Mucosa of stomach (tissue), 1 donor: Measurements from ENCODE around the gene RAB6A.
A peak's percentile ranks its signal among the peaks of the same experiment; 100 is the strongest.

Experiments
- H3K27me3 ChIP-seq: one replicate; pipeline ENCODE4 v1.7.0; 2013; ENCODE audit warnings: mild to moderate bottlenecking, low read length; ENCODE audit not compliant: control insufficient read depth, insufficient read depth
- H3K36me3 ChIP-seq: one replicate; pipeline ENCODE4 v1.7.0; 2013; ENCODE audit warnings: low read length; ENCODE audit not compliant: control insufficient read depth, insufficient read depth
- H3K4me1 ChIP-seq: one replicate; pipeline ENCODE4 v1.7.0; 2013; ENCODE audit warnings: mild to moderate bottlenecking, low read length; ENCODE audit not compliant: control insufficient read depth, insufficient read depth
- H3K4me3 ChIP-seq: one replicate; pipeline ENCODE4 v1.7.0; 2013; ENCODE audit warnings: low read length
- H3K9ac ChIP-seq: one replicate; pipeline ENCODE4 v1.7.0; 2013; ENCODE audit warnings: mild to moderate bottlenecking, low read length, moderate library complexity
- H3K9me3 ChIP-seq: one replicate; pipeline ENCODE4 v1.7.0; 2013; ENCODE audit warnings: mild to moderate bottlenecking, low read length, moderate library complexity; ENCODE audit not compliant: control insufficient read depth
- donor health status: Pancreatic carcinoma.

RAB6A gene

GRCh38 chr11:73648571-73649046 lies 112.3 kb downstream of the RAB6A start:
- Histone ChIP-seq H3K27me3 (peaks cover 9% of the 10 kb centered on the region), H3K9ac (no peak overlapping the region), H3K4me3 (no peak overlapping the region), H3K9me3 (no peaks in the 10 kb centered on the region), H3K36me3 (no peaks in the 10 kb centered on the region), H3K4me1 (peaks cover 28% of the 10 kb centered on the region)

GRCh38 chr11:73648121-73648520 lies 112.8 kb downstream of the RAB6A start:
- peak overlapping the region; percentile 47 for H3K4me3 ChIP-seq
- H3K9me3 ChIP-seq: no peaks in the 10 kb centered on the region
- H3K27me3 ChIP-seq: peaks cover 9% of the 10 kb centered on the region
- H3K9ac ChIP-seq: no peak overlapping the region
- H3K36me3 ChIP-seq: no peaks in the 10 kb centered on the region
- peaks cover 26% of the 10 kb centered on the region for H3K4me1 ChIP-seq

- Histone ChIP-seq H3K36me3 (no peaks in the 10 kb centered on the region), H3K9me3 (no peaks in the 10 kb centered on the region), H3K4me1 (peaks cover 21% of the 10 kb centered on the region), H3K4me3 (peak overlapping the region; percentile 47), H3K9ac (no peak overlapping the region), H3K27me3 (peaks cover 9% of the 10 kb centered on the region)
Observed at GRCh38 chr11:73647459-73648100, 113.3 kb downstream of the RAB6A start.

GRCh38 chr11:73645972-73646631 lies 114.8 kb downstream of the RAB6A start, which contains the start of gene PLEKHB1:
PLEKHB1 (plus strand) TSS chr11:73646581; CDS start chr11:73646609, 28 bp downstream.
- Histone ChIP-seq H3K9me3 (no peaks in the 10 kb centered on the region), H3K4me3 (peak within 1 kb of the TSS; percentile 47), H3K9ac (no peak within 1 kb of the TSS), H3K4me1 (peaks cover 20% of the 10 kb centered on the region), H3K27me3 (peaks cover 9% of the 10 kb centered on the region), H3K36me3 (no peaks in the 10 kb centered on the region)

- Histone ChIP-seq H3K36me3 (no peaks in the 10 kb centered on the region), H3K9me3 (no peaks in the 10 kb centered on the region), H3K4me1 (peaks cover 20% of the 10 kb centered on the region), H3K9ac (no peak overlapping the region), H3K27me3 (peaks cover 9% of the 10 kb centered on the region), H3K4me3 (no peak overlapping the region)
Observed at GRCh38 chr11:73645121-73645969, 115.5 kb downstream of the RAB6A start.

GRCh38 chr11:73641668-73642067 lies 119.2 kb downstream of the RAB6A start:
- Histone ChIP-seq H3K4me3 (no peak overlapping the region), H3K27me3 (peaks cover 9% of the 10 kb centered on the region), H3K9me3 (no peaks in the 10 kb centered on the region), H3K4me1 (peaks cover 9% of the 10 kb centered on the region), H3K9ac (no peak overlapping the region), H3K36me3 (no peaks in the 10 kb centered on the region)

GRCh38 chr11:73640592-73640991 lies 120.3 kb downstream of the RAB6A start:
- H3K36me3 ChIP-seq: no peaks in the 10 kb centered on the region
- peaks cover 3% of the 10 kb centered on the region for H3K4me1 ChIP-seq
- H3K27me3 ChIP-seq: peaks cover 3% of the 10 kb centered on the region
- no peaks in the 10 kb centered on the region for H3K9me3 ChIP-seq
- no peak overlapping the region for H3K9ac ChIP-seq
- no peak overlapping the region for H3K4me3 ChIP-seq

- Histone ChIP-seq H3K27me3 (no peaks in the 10 kb centered on the region), H3K9ac (no peak overlapping the region), H3K36me3 (no peaks in the 10 kb centered on the region), H3K9me3 (no peaks in the 10 kb centered on the region), H3K4me1 (no peaks in the 10 kb centered on the region), H3K4me3 (no peak overlapping the region)
Observed at GRCh38 chr11:73637012-73637411, 123.9 kb downstream of the RAB6A start.

- no peaks in the 10 kb centered on the region for H3K27me3 ChIP-seq
- no peaks in the 10 kb centered on the region for H3K36me3 ChIP-seq
- H3K9me3 ChIP-seq: no peaks in the 10 kb centered on the region
- H3K4me1 ChIP-seq: no peaks in the 10 kb centered on the region
- no peak overlapping the region for H3K4me3 ChIP-seq
- H3K9ac ChIP-seq: no peak overlapping the region
Observed at GRCh38 chr11:73636249-73636648, 124.6 kb downstream of the RAB6A start.

GRCh38 chr11:73635721-73636120 lies 125.2 kb downstream of the RAB6A start:
- Histone ChIP-seq H3K36me3 (no peaks in the 10 kb centered on the region), H3K27me3 (no peaks in the 10 kb centered on the region), H3K9me3 (no peaks in the 10 kb centered on the region), H3K4me3 (no peak overlapping the region), H3K4me1 (no peaks in the 10 kb centered on the region), H3K9ac (no peak overlapping the region)

- Histone ChIP-seq H3K27me3 (no peaks in the 10 kb centered on the region), H3K4me3 (no peak overlapping the region), H3K4me1 (no peaks in the 10 kb centered on the region), H3K36me3 (no peaks in the 10 kb centered on the region), H3K9me3 (no peaks in the 10 kb centered on the region), H3K9ac (no peak overlapping the region)
Observed at GRCh38 chr11:73633999-73634398, 126.9 kb downstream of the RAB6A start.

GRCh38 chr11:73632996-73633395 lies 127.9 kb downstream of the RAB6A start:
- H3K9ac ChIP-seq: no peak overlapping the region
- H3K9me3 ChIP-seq: no peaks in the 10 kb centered on the region
- no peak overlapping the region for H3K4me3 ChIP-seq
- no peaks in the 10 kb centered on the region for H3K4me1 ChIP-seq
- no peaks in the 10 kb centered on the region for H3K36me3 ChIP-seq
- no peaks in the 10 kb centered on the region for H3K27me3 ChIP-seq
